ENCODE results near the gene ZNF205.
"Not testable (repeated sequence)": the region's sequence is repeated elsewhere in the genome, so short reads cannot be mapped to it uniquely, and the experiment has no call there.

ZNF205 gene

DNA sequence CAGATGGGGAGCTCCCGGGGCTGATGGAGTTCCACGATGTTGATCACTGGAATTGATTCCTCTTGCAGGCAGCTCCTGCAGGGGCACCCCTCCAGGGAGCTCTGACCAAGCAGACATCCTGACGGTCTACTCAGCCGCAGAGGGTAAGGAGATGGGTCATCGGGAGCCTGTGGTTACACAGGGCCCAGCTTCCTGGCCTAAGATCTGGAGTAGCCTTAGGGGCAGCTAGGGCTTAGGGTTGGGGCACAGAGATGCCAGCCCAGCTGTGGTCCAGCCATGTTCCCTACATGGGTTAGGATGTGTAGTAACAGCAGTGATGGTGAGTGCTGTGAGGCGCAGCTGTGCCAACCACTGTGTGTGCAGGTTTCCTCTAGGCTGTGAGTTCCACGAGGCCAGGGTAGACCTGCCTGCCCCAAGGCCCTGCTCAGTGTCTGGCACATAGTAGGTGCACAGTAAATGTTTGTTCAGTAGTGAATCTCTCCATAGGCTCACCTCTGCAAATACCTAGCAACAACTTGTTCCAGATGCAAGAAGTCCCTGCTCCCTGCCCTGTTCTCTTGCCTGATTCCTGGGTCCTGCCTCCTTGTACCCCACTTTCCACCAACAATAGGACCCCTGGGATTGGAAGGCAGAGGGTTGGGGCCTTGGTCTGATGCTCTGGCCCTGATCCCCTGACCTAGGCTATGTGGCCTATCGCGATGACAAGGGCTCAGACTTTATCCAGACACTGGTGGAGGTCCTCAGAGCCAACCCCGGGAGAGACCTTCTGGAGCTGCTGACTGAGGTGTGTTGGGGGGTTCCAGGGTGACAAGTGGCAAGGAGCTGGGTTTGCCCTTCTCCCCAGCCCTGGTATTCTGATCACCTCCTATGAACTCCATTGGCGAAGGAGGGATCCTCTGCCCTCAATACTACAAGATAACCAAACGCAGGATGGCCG lies 36.1 kb downstream of the ZNF205 start:
- DNase-seq (ENCODE audit: low read depth in 2 of 2): no peak

GRCh38 chr16:3149193-3149530 lies 36.8 kb downstream of the ZNF205 start:
- no peak for DNase-seq (ENCODE audit: low read depth in 2 of 2)

- no peak for DNase-seq (ENCODE audit: low read depth in 2 of 2)
Measured at GRCh38 chr16:3149630-3150345, 37.4 kb downstream of the ZNF205 start.

DNA sequence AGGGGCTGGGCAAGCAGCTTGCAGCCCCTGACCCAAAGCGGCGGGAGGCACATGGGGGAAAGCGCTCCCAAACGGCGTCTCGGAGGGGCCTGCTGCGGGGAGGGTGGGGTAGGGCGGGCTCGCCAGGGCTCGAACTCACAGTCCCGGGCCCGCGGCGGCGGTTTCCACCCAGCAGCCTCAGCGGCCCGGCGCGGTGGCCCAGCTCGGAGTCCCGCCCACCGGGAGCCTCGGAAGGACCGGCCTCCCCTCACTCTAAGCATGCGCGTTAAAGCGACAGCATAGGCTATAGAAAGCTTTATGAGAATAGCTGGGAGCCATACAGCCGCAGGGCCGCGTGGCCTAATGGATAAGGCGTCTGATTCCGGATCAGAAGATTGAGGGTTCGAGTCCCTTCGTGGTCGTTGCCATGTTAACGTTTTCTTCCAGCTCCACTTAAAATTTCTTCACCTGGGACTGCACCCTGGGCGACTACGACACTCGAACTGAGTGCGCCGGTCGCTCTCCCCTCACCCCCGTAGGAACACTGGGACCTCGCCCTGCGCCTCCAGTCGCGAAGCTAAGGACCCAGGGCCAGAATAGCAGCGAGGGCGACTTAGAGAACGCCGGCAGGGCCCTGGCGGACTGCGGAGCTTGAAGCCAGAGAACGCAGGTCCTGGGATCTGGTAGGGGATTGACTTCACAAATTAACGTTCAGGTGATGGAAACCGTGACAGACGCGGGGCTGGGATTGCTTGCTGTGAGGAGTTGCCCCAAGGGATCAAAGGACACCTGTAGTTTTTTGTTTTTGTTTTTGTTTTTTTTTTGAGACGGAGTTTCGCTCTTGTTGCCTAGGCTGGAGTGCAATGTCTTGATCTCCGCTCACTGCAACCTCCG lies 38.2 kb downstream of the ZNF205 start:
- peak; percentile 98 for DNase-seq (ENCODE audit: low read depth in 2 of 2)

- no peak for DNase-seq (ENCODE audit: low read depth in 2 of 2)
Measured at GRCh38 chr16:3152027-3152276, 39.6 kb downstream of the ZNF205 start.

GRCh38 chr16:3152277-3152990 lies 40.0 kb downstream of the ZNF205 start:
- peak; percentile 56 to 59 for DNase-seq (ENCODE audit: low read depth in 2 of 2)

GRCh38 chr16:3152991-3153368 lies 40.6 kb downstream of the ZNF205 start:
- DNase-seq (ENCODE audit: low read depth in 2 of 2): no peak

- no peak for DNase-seq (ENCODE audit: low read depth in 2 of 2)
Measured at GRCh38 chr16:3155181-3155580, 42.8 kb downstream of the ZNF205 start.

DNA sequence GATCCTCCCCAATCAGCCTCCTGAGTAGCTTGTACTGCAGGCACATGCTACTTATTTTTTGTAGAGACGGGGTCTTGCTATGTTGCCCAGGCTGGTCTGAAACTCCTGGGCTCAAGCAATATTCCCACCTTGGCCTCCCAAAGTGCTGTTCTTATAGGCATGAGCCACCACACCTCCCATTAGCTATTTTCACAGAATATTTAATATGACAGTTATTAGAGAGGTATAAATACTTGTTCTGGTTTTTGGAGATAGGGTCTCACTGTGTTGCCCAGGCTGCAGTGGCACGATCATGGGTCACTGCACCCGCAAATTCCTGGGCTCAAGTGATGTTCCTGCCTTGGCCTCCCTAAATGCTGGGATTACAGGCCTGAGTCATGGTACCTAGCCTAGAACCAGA lies 43.6 kb downstream of the ZNF205 start:
- no peak for DNase-seq (ENCODE audit: low read depth in 2 of 2)

- DNase-seq (ENCODE audit: low read depth in 2 of 2): peak in 1 of 2 donors; percentile 36
Measured at GRCh38 chr16:3157229-3158025, 45.0 kb downstream of the ZNF205 start.

GRCh38 chr16:3158026-3158509 lies 45.7 kb downstream of the ZNF205 start:
- DNase-seq (ENCODE audit: low read depth in 2 of 2): no peak

DNA sequence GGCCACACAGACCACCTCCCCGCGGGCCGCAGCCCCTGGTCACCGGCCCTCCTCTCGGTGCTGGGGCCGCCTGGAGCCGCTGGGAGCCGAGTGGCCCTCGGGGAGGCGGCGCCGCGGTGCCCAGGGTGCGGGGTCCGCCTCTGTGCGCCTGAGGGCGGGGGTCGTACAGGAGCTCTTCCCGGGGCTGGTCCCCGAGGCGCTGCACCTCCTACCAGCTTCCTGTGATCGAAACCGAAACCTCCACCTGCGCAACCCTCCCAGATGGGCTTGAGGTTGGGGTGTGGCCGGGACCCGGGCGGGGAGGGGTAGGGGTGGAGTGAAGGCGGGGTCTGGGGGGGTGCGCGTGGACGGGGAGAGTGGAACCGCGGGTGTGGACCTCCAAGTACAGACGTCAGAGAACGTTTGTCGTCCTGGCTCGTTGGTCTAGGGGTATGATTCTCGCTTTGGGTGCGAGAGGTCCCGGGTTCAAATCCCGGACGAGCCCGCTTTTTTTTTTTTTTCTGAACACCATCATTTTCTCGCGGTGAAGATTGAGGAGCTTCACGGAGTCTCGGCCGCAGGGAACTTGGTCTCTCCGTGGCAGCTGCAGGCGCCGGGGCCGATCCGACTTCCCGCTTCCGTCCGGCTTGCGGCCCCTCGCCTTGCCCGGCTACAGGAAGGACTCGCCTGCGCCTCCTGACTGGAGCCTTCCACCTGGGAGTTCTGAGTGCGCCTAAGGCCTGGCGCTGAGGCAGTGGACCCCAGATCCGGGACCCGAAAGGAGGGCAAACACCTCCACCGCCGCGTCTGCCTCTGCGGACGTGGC lies 46.3 kb downstream of the ZNF205 start:
- peak; percentile 88 to 90 for DNase-seq (ENCODE audit: low read depth in 2 of 2)

GRCh38 chr16:3161235-3162018 lies 49.0 kb downstream of the ZNF205 start:
- DNase-seq (ENCODE audit: low read depth in 2 of 2): no peak

DNA sequence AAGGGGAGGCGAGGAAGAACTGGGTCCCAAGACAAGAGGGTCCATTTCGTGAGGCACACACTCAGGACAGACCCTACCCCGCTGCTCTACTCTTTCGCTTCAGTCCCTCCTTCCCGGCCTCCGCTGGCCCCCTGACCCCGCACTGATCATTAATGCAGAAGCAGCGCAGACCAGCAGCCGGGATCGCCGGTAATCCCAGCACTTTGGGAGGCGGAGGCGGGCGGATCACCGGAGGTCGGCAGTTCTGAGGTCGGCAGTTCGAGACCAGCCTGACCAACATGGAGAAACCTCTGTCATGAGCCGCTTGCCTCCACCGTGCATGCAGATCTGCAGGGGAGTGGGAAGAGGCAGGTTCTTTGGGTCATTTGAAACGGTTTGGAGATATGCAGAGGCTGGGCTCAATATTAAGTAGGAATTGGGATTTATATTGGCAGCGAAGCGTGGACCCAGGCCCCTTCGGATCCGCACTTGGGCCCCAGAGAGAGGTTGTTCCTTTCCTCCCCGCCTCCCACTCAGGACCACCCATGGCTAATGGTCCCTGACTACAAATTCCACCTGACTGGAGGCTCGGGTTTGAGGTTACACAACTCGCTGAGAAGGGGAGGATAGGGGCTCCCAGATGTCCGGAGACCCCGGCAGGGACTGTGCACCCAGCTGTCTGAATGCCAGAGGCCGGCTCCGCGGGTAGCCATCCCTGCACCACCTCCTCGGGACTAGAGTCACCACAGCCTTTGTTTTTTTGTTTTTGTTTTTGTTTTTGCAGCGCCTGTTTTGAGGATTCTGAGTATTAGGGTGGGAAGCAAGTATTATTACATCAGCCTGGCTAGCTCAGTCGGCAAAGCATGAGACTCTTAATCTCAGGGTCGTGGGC lies 52.0 kb downstream of the ZNF205 start:
- no peak for DNase-seq (ENCODE audit: low read depth in 2 of 2)

- DNase-seq (ENCODE audit: low read depth in 2 of 2): no peak
Measured at GRCh38 chr16:3165111-3165822, 52.9 kb downstream of the ZNF205 start.

GRCh38 chr16:3166505-3166886 lies 54.1 kb downstream of the ZNF205 start:
- DNase-seq (ENCODE audit: low read depth in 2 of 2): no peak

DNA sequence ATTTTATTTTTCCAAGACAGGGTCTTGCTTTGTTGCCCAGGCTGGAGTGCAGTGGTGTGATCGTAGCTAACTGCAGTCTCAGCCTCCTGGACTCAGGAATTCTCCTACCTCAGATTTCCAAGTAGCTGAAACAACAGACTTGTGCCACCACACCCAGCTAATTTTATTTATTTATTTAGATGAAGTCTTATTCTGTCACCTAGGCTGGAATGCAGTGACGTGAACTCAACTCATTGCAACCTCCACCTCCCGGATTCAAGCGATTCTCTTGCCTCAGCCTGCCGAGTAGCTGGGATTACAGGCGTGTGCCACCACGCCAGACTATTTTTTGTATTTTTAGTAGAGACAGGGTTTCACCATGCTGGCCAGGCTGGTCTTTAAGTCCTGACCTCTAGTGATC lies 56.3 kb downstream of the ZNF205 start:
- not testable (repeated sequence) for DNase-seq (ENCODE audit: low read depth in 2 of 2)
